GM10248 (cell line): ENCODE data around the gene PARD3B.

ENCODE experiments used
- CTCF ChIA-PET: fragments of 300-600 bp; sonication (Branson Sonifier 250); formaldehyde crosslinking; extraction: SDS; loops from one replicate; lab custom pipeline; 2021; ENCODE audit warnings: antibody characterized with exemption; lab: Yijun Ruan, JAX
- POLR2A ChIA-PET: fragments of 350-650 bp; sonication (Branson Sonifier 250); formaldehyde crosslinking; extraction: SDS; loops from one replicate; lab custom pipeline; 2020; ENCODE audit warnings: antibody characterized with exemption; lab: Yijun Ruan, JAX
- DNase-seq: peaks from one replicate; pipeline ENCODE4 v3.0.0; 2012; ENCODE audit errors: extremely low spot score
- TF ChIP-seq, protein P1 (sequence below): IDR thresholded peaks from 2 replicates; pipeline ENCODE4 v1.5.1; 2012; ENCODE audit warnings: mild to moderate bottlenecking, low read depth; ENCODE audit errors: extremely low read depth, missing control alignments, control extremely low read depth

The PARD3B gene

DNA sequence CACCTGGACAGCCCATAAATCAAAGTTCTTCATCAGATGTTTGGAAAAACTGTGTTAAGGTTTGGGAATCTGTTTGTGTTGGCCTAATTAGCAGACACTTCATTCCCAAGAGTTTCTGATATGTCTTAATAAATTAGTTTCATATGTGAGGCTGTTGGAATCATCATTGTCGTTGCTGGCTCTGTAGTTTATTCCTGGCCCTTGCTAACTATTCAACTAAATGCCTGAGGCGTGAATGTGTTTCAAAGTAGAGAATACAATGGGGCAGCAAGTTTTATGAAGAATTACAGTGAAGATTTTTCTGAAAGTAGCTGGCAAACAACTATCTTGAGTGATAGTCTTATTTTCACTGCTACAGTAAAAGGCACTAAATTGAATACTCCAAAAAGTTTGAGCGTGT, 141.1 kb downstream of the PARD3B start:
- TF ChIP-seq, protein P1, sequence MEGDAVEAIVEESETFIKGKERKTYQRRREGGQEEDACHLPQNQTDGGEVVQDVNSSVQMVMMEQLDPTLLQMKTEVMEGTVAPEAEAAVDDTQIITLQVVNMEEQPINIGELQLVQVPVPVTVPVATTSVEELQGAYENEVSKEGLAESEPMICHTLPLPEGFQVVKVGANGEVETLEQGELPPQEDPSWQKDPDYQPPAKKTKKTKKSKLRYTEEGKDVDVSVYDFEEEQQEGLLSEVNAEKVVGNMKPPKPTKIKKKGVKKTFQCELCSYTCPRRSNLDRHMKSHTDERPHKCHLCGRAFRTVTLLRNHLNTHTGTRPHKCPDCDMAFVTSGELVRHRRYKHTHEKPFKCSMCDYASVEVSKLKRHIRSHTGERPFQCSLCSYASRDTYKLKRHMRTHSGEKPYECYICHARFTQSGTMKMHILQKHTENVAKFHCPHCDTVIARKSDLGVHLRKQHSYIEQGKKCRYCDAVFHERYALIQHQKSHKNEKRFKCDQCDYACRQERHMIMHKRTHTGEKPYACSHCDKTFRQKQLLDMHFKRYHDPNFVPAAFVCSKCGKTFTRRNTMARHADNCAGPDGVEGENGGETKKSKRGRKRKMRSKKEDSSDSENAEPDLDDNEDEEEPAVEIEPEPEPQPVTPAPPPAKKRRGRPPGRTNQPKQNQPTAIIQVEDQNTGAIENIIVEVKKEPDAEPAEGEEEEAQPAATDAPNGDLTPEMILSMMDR = no peak
- POLR2A ChIA-PET = no interaction called here
- no peak for DNase-seq
- CTCF ChIA-PET = interaction anchor here (3.1 kb wide), 1 partner anchor 9 kb away, joined by 16 read pairs; no protein-coding TSS in a partner anchor

GRCh38 chr2:204687776-204688175, 142.5 kb downstream of the PARD3B start:
- no peak for DNase-seq
- CTCF ChIA-PET = interaction anchor here (1.2 to 1.6 kb wide), 3 partner anchors 9 to 426 kb away, joined by 3 read pairs; no protein-coding TSS in a partner anchor

GRCh38 chr2:204691911-204692510, 146.7 kb downstream of the PARD3B start:
- CTCF ChIA-PET = interaction anchor here (1.0 to 2.2 kb wide), 7 partner anchors 13 to 547 kb away, joined by 3 to 7 read pairs (median 3); no protein-coding TSS in a partner anchor
- POLR2A ChIA-PET = no interaction called here

More at GRCh38 chr2:204687776-204688175, 142.5 kb downstream of the PARD3B start:
- POLR2A ChIA-PET = no interaction called here
- TF ChIP-seq, protein P1 = no peak

DNA sequence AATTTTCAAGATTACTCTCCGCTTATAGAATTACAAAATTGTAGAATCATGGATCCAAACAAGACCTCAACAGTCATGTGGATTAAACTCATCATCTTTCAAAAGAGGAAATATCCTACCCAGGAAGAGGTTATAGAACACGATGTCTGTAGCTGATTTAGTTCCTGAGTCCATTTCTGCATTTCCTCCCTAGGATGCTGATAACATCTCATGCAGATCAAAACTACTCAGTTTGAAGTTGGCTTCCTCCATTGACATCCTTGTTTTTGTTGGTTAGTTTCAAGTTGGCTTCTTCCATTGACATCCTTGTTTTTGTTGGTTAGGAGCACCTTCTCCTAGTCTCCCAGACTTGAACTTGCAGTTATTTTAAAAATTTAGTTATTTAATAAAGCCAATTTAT, 147.5 kb downstream of the PARD3B start:
- ChIA-PET CTCF (interaction anchor here (1.0 to 2.2 kb wide), 4 partner anchors 8 to 21 kb away, joined by 3 to 7 read pairs (median 4); no protein-coding TSS in a partner anchor), POLR2A (no interaction called here)
- TF ChIP-seq, protein P1 = no peak
- no peak for DNase-seq

More at GRCh38 chr2:204691911-204692510, 146.7 kb downstream of the PARD3B start:
- TF ChIP-seq, protein P1 = peak; percentile 56
- peak; percentile 15 for DNase-seq

DNA sequence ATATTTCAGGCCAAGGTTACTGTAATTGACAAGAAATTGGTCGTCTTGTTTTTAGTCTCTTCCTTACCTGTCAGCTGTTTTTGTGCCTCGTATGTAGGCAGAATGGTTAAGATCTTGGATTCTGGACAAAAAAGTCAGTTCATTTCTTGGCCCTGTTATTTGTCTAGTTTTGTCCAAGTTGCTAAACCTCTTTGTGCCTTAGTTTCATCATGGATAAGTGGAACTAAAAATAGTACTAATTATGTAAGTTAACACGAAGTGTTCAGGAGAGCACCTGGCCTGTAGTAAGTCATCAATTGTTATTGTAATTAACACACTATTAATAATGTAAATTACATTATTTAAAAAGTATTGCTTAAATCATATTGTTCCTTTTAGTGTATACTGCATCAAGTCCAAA, 148.0 kb downstream of the PARD3B start:
- ChIA-PET CTCF (interaction anchor here (1.3 to 2.2 kb wide), 3 partner anchors 8 to 18 kb away, joined by 3 to 7 read pairs (median 6); no protein-coding TSS in a partner anchor), POLR2A (no interaction called here)
- TF ChIP-seq, protein P1 = no peak
- DNase-seq = no peak

DNA sequence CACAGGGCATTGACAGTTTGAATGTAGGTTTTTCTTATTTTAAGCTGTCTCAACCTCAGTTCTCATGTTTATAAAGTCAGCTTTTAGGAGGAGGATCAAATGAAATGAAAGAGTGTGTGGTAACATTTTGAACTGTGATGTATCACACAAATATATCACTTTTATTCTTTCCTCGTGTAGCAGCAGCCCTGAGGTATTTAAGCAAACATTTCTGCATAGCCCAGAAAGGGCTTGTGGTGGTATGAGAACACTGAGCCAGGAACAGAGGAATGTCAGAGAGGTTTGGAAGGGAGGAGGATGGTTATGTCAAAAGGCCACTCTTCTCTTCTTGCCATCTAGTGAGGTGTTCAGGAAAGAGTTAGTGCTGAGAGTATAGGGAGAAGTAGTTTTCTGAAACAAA, 150.2 kb downstream of the PARD3B start:
- CTCF ChIA-PET = interaction anchor here (1.2 to 1.5 kb wide), 2 partner anchors 10 to 17 kb away, joined by 4 to 16 read pairs; no protein-coding TSS in a partner anchor
- TF ChIP-seq, protein P1 = no peak

More for the DNA sequence above, 150.2 kb downstream of the PARD3B start:
- POLR2A ChIA-PET = no interaction called here
- no peak for DNase-seq
